ENCODE measurements around the gene CIBAR2. TPM values are rescaled to one million over a fixed set of nuclear protein-coding genes. Genes with fewer than 3 reads are reported as not detected.

The CIBAR2 gene
- total and polyA plus RNA-seq, 2 experiments from 2014 or later: not detected

GRCh38 chr16:85098565-85098964 is 13.7 kb downstream of the CIBAR2 start:
- no peak overlapping the region for H3K27ac Mint-ChIP-seq
- no peak overlapping the region for H3K4me2 ChIP-seq
- peaks cover 2% of the 10 kb centered on the region; the same call in 2 of the 3 replicates for H3K4me1 Mint-ChIP-seq
- no peaks in the 10 kb centered on the region for H3K4me1 ChIP-seq (ENCODE audit: insufficient read depth)
- H2AFZ ChIP-seq: no peak overlapping the region
- no peak overlapping the region for H3K4me3 Mint-ChIP-seq
- H3K9me3 Mint-ChIP-seq: no peaks in the 10 kb centered on the region
- H3K36me3 ChIP-seq (ENCODE audit: insufficient read depth): no peaks in the 10 kb centered on the region
- no peak overlapping the region for H3K27ac ChIP-seq (ENCODE audit: low read depth)
- no peak overlapping the region for H3K4me3 ChIP-seq
- H3K27me3 Mint-ChIP-seq (ENCODE audit: insufficient read depth, low read depth, poor library complexity): no peaks in the 10 kb centered on the region
- H3F3A ChIP-seq (replicated peaks; ENCODE audit: low read depth): no peaks in the 10 kb centered on the region
- H3K27me3 ChIP-seq (ENCODE audit: insufficient read depth): no peaks in the 10 kb centered on the region
- TF ChIP-seq CREB1 (CRISPR knock-in tag; IDR thresholded peaks at IDR 0.05; ENCODE audit: low read depth) (no peak), EZH2 (IDR thresholded peaks at IDR 0.05; ENCODE audit: low read depth, unreplicated experiment) (no peak), ETS1 (IDR thresholded peaks at IDR 0.05) (no peak), ZNF462 (CRISPR knock-in tag; IDR thresholded peaks at IDR 0.05) (no peak), JUNB (IDR thresholded peaks at IDR 0.05; ENCODE audit: unreplicated experiment) (no peak), POLR2AphosphoS5 (IDR thresholded peaks at IDR 0.05; ENCODE audit: low read depth) (no peak)
- no peaks in the 10 kb centered on the region for H3K36me3 Mint-ChIP-seq (ENCODE audit: low read depth)
- H3K9me2 ChIP-seq (ENCODE audit: insufficient read depth): no peaks in the 10 kb centered on the region
- ATAC-seq (no peak), DNase-seq (ENCODE audit: low spot score) (no peak)
- no peaks in the 10 kb centered on the region for H3K79me2 ChIP-seq (replicated peaks; ENCODE audit: insufficient read depth)
- H4K20me1 ChIP-seq (replicated peaks; ENCODE audit: insufficient read depth): no peaks in the 10 kb centered on the region
